NB4 (cell line): ENCODE measurements around the gene IQCM.

ENCODE experiments used
- CTCF ChIP-seq: IDR thresholded peaks from one replicate; pipeline ENCODE4 v1.5.1; 2012; ENCODE audit warnings: low read depth, low read length
- POLR2A ChIP-seq: IDR thresholded peaks from 2 replicates; pipeline ENCODE4 v1.6.1; 2011; ENCODE audit warnings: mild to moderate bottlenecking; ENCODE audit not compliant: insufficient read length; ENCODE audit errors: extremely low read depth

- TF ChIP-seq CTCF (no peak), POLR2A (no peak)
Measured at GRCh38 chr4:149701435-149702156, 114.0 kb downstream of the IQCM start.
